Heart left ventricle (tissue), 13 donors: Measurements from ENCODE around the gene RAPGEF3.

ENCODE experiments used
- POLR2A ChIP-seq, 2 donors: fragments of 450-650 bp; IDR thresholded peaks; one replicate each; pipeline ENCODE4 v1.6.1; 2017; ENCODE audit warnings: antibody characterized with exemption in 2 of 2, mild to moderate bottlenecking in 2 of 2, moderate library complexity in 2 of 2
- TF ChIP-seq, protein P1 (sequence below), 12 donors: fragments of 200-600 bp; sonication (generic) in 4 of 12; IDR thresholded peaks; one replicate each; pipeline versions ENCODE4 v1.5.0 to v1.8.0; 2018 to 2022; ENCODE audit warnings: antibody characterized with exemption in 12 of 12, mild to moderate bottlenecking in 5 of 12
- donor health status: ischemic (EF 13 %, LVEDD 7.1; RV severe dilation, severe dysfunction).
- donor health status: DM: no; HTN: yes; CAD: no.
- donor health status: DM: no; HTN: no; CAD: no.
- donor health status: ischemic (EF 25% LVEDD 6.9; RV normal size, moderate dysfunction).
- donor health status: ischemic (EF 25% LVEDD 5.7; RV mildly dilated, moderate dysfunction).
- donor health status: ischemic (EF 35%, LVEDD 5.7; RV mildly dilated, moderate dysfunction).
- donor health status: nonischemic (EF 11% LVEDD 7.7; RV severe dilation, severe dysfunction).
- donor health status: DM: yes; HTN: yes; CAD: no.
- donor health status: PGD.
- donor health status: ischemic (EF 29% LVEDD 5.4; RV normal size, mild dysfunction).
- donor health status: nonischemic (EF 23%, LVEDD 6.1; RV moderate dilation, normal function).

GRCh38 chr12:47709237-47709636 lies 49.4 kb downstream of the RAPGEF3 start:
- TF ChIP-seq, protein P1, sequence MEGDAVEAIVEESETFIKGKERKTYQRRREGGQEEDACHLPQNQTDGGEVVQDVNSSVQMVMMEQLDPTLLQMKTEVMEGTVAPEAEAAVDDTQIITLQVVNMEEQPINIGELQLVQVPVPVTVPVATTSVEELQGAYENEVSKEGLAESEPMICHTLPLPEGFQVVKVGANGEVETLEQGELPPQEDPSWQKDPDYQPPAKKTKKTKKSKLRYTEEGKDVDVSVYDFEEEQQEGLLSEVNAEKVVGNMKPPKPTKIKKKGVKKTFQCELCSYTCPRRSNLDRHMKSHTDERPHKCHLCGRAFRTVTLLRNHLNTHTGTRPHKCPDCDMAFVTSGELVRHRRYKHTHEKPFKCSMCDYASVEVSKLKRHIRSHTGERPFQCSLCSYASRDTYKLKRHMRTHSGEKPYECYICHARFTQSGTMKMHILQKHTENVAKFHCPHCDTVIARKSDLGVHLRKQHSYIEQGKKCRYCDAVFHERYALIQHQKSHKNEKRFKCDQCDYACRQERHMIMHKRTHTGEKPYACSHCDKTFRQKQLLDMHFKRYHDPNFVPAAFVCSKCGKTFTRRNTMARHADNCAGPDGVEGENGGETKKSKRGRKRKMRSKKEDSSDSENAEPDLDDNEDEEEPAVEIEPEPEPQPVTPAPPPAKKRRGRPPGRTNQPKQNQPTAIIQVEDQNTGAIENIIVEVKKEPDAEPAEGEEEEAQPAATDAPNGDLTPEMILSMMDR (IDR thresholded peaks at IDR 0.05): no peak
- no peak for TF ChIP-seq POLR2A (IDR thresholded peaks at IDR 0.05)
